Keratinocyte (primary cell): ENCODE measurements around the gene ROCK1. TPM values are rescaled to one million over a fixed set of nuclear protein-coding genes. Genes with fewer than 3 reads are reported as not detected.

Source experiments
- DNase-seq: peaks from one replicate; pipeline ENCODE4 v3.0.0-alpha.2; 2011; ENCODE audit warnings: low read depth, missing footprints, low spot score
- FAIRE-seq: peaks from 2 replicates; lab custom pipeline; 2011; peaks lifted over from hg19 to GRCh38; lab: Jason Lieb, UNC
- H2AFZ ChIP-seq: 2 replicates; pipeline ENCODE4 v1.6.0; 2012; ENCODE audit warnings: low read length, control low read depth, inconsistent platforms; ENCODE audit not compliant: control insufficient read depth
- H3K27ac ChIP-seq: 2 replicates; pipeline ENCODE4 v1.5.1; 2011; ENCODE audit warnings: low read length; ENCODE audit not compliant: control insufficient read depth, insufficient read depth
- H3K27me3 ChIP-seq: 3 replicates; pipeline ENCODE4 v1.6.0; 2011; ENCODE audit warnings: low read length; ENCODE audit not compliant: control insufficient read depth, insufficient read depth; ENCODE audit errors: extremely low read depth
- H3K36me3 ChIP-seq, 2 experiments: 2 replicates in 1 of 2; 3 replicates in 1 of 2; pipeline ENCODE4 v1.5.1; 2011; ENCODE audit warnings: low read length in 2 of 2, mild to moderate bottlenecking in 1 of 2; ENCODE audit not compliant: control insufficient read depth in 2 of 2, insufficient read depth in 2 of 2; ENCODE audit errors: extremely low read depth in 1 of 2
- H3K4me1 ChIP-seq: 3 replicates; pipeline ENCODE4 v1.5.1; 2011; ENCODE audit warnings: low read length; ENCODE audit not compliant: control insufficient read depth, insufficient read depth; ENCODE audit errors: extremely low read depth
- H3K4me2 ChIP-seq: 3 replicates; pipeline ENCODE4 v1.6.0; 2011; ENCODE audit warnings: low read depth, low read length; ENCODE audit not compliant: control insufficient read depth, insufficient read depth; ENCODE audit errors: extremely low read depth
- H3K4me3 ChIP-seq, 3 experiments: fragments of 200-600 bp in 1 of 3; sonication (generic) in 1 of 3; 2 replicates in 2 of 3; 3 replicates in 1 of 3; pipeline ENCODE4 v1.5.1; 2011 to 2016; ENCODE audit warnings: low read length in 3 of 3, mild to moderate bottlenecking in 3 of 3, control low read depth in 2 of 3, inconsistent platforms in 1 of 3, low read depth in 1 of 3, mixed read lengths in 1 of 3, mixed run types in 1 of 3, moderate library complexity in 1 of 3; ENCODE audit not compliant: control insufficient read depth in 2 of 3, insufficient read depth in 2 of 3; ENCODE audit errors: extremely low read depth in 1 of 3
- H3K79me2 ChIP-seq: 2 replicates; pipeline ENCODE4 v1.6.0; 2012; ENCODE audit warnings: low read length; ENCODE audit not compliant: control insufficient read depth, insufficient read depth
- H3K9ac ChIP-seq: 3 replicates; pipeline ENCODE4 v1.6.0; 2011; ENCODE audit warnings: low read length; ENCODE audit not compliant: control insufficient read depth, insufficient read depth; ENCODE audit errors: extremely low read depth
- H3K9me1 ChIP-seq: 3 replicates; pipeline ENCODE4 v1.6.0; 2011; ENCODE audit warnings: low read length; ENCODE audit not compliant: control insufficient read depth, insufficient read depth; ENCODE audit errors: extremely low read depth
- H3K9me3 ChIP-seq: 2 replicates; pipeline ENCODE4 v1.5.1; 2012; ENCODE audit warnings: low read depth, low read length; ENCODE audit not compliant: control insufficient read depth
- H4K20me1 ChIP-seq: 3 replicates; pipeline ENCODE4 v1.6.0; 2011; ENCODE audit warnings: low read length; ENCODE audit not compliant: control insufficient read depth, insufficient read depth; ENCODE audit errors: extremely low read depth
- CTCF ChIP-seq, 3 experiments: IDR thresholded peaks in 1 of 3; conservative IDR thresholded peaks in 1 of 3; optimal IDR thresholded peaks in 1 of 3; 2 replicates in 2 of 3; 3 replicates in 1 of 3; pipeline versions ENCODE3 to v1.5.1; 2011; ENCODE audit warnings: low read length in 3 of 3, mild to moderate bottlenecking in 3 of 3, moderate library complexity in 2 of 3, control low read depth in 1 of 3, inconsistent platforms in 1 of 3; ENCODE audit not compliant: insufficient read depth in 2 of 3; ENCODE audit errors: extremely low read depth in 1 of 3
- EZH2 ChIP-seq: IDR thresholded peaks from one replicate; pipeline ENCODE4 v1.6.1; 2012; ENCODE audit warnings: inconsistent platforms, mild to moderate bottlenecking, low read length, moderate library complexity
- dilution Hi-C: fragments of 300-500 bp; cut with MboI; formaldehyde crosslinking; loops from one replicate; pipeline ENCODE4 v1.7.0; 2020; ENCODE audit warnings: low sequenced_read_pairs; ENCODE audit not compliant: extremely low pct_ligation_motif_present
- polyA plus RNA-seq, 5 experiments: library from polyadenylated mRNA; depleted of rRNA in 3 of 5; stranded (reverse) in 3 of 5; stranded (forward) in 1 of 5; unstranded in 1 of 5; fragments of >200 nt; gene quantifications; 1 replicate in 1 of 5; 2 replicates in 3 of 5; 3 replicates in 1 of 5; pipeline versions ENCODE4 v1.2.1 to v1.2.3, GENCODE V29; 2011 to 2012; ENCODE audit warnings: missing spikeins in 2 of 5, low read depth in 1 of 5, low replicate concordance in 1 of 5

Gene ROCK1
- polyA plus RNA-seq, 1 donor (not counting 4 experiments of a cell fraction or from before 2014, with no cell fraction given), result 25.9 TPM

- Histone ChIP-seq H3K27me3 (no peaks in the 10 kb centered on the region), H2AFZ (no peak overlapping the region), H3K9me3 (no peaks in the 10 kb centered on the region), H3K79me2 (peaks cover 96% of the 10 kb centered on the region), H3K4me3 (no peak overlapping the region), H3K9me1 (no peaks in the 10 kb centered on the region), H3K9ac (no peak overlapping the region), H3K36me3 (no peaks in the 10 kb centered on the region), H4K20me1 (peaks cover 10% of the 10 kb centered on the region), H3K4me1 (peaks cover 4% of the 10 kb centered on the region), H3K4me2 (no peak overlapping the region), H3K27ac (no peak overlapping the region)
- dilution Hi-C loops, result no loop called here
- no peak for TF ChIP-seq CTCF (optimal IDR thresholded peaks at IDR 0.05 in 1 of 3, IDR thresholded peaks at IDR 0.05 in 1 of 3, conservative IDR thresholded peaks at IDR 0.05 in 1 of 3; ENCODE audit: extremely low read depth in 1 of 3, insufficient read depth in 2 of 3, low read length in 3 of 3)
- TF ChIP-seq EZH2, result no peak
- no peak for FAIRE-seq
- DNase-seq, result no peak
These were observed 10.9 kb downstream of the ROCK1 start for GRCh38 chr18:21100678-21101077.

- dilution Hi-C loops, result no loop called here
These were observed 11.5 kb downstream of the ROCK1 start for GRCh38 chr18:21100146-21100545.

More at GRCh38 chr18:21100146-21100545, 11.5 kb downstream of the ROCK1 start:
- Histone ChIP-seq H3K36me3 (no peaks in the 10 kb centered on the region), H3K27ac (no peak overlapping the region), H3K79me2 (peaks cover 96% of the 10 kb centered on the region), H3K9ac (no peak overlapping the region), H3K4me1 (peaks cover 4% of the 10 kb centered on the region), H3K27me3 (no peaks in the 10 kb centered on the region), H3K4me3 (no peak overlapping the region), H3K9me1 (no peaks in the 10 kb centered on the region), H3K4me2 (no peak overlapping the region), H4K20me1 (peaks cover 11% of the 10 kb centered on the region), H2AFZ (no peak overlapping the region), H3K9me3 (no peaks in the 10 kb centered on the region)
- FAIRE-seq, result no peak
- TF ChIP-seq CTCF (optimal IDR thresholded peaks at IDR 0.05 in 1 of 3, IDR thresholded peaks at IDR 0.05 in 1 of 3, conservative IDR thresholded peaks at IDR 0.05 in 1 of 3; ENCODE audit: extremely low read depth in 1 of 3, insufficient read depth in 2 of 3, low read length in 3 of 3) (no peak), EZH2 (no peak)
- no peak for DNase-seq
